Activated CD8-positive, alpha-beta memory T cell treated with anti-CD3 and anti-CD28 coated beads, Interleukin-2, amount 50 U/mL, for 4 hours (primary cell): ENCODE data around the gene ZNF628.
A peak's percentile ranks its signal among the peaks of the same experiment; 100 is the strongest.

Experiments used
- DNase-seq: peaks from one replicate; pipeline ENCODE4 v3.0.0-alpha.2; 2020

ZNF628 gene

DNA sequence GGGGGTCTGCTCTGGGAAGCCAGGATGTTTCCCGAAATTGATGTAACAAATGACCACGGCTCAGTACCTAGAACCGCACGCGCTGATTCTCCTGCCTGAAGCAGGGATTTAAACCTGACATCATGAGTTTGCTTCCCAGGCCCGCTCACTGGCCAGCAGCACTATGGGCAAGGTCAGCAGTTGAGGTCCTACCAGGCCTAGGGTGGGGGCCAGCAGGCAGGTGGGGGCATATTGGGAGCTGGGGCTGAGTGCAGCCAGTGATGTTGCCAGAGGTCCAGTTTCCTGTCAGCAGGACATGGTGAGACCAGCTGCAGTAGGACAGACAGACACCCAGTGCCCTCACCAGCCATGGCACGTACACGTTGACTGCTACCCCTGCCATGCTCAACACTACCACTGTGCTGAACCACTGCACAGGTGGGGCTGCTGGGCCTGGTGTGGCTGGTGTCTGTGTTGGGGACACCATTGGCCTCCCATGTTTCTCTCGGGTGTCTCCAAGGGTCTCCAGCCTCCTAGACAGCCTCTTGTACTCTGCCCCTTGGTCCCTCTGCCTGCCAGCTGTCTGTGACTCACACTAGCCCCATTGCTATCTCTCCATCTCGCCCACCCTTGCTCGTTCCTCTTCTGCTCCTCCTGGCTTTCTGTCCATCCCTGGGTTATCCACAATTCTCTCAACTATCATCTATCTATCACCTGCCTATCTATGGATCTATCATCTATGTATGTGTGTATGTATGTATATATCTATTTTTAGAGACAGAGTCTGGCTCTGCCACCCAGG, 10.8 kb upstream of the ZNF628 start:
- DNase-seq = no peak

DNA sequence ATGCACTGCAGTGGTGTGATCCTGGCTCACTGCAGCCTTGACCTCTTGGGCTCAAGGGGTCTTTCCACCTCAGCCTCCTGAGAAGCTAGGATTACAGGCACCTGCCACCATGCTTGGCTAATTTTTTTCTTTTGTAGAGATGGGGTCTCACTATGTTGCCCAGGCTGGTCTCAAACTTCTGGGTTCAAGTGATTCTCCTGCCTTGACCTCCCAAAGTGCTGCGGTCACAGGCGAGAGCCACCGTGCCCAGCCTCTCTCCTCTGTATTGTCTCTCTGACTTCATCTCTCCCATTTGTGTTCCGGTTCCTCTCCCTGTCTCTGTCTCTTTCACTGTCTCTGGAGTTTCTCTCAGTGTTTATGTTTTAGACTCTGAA, 10.2 kb upstream of the ZNF628 start:
- DNase-seq = no peak

DNA sequence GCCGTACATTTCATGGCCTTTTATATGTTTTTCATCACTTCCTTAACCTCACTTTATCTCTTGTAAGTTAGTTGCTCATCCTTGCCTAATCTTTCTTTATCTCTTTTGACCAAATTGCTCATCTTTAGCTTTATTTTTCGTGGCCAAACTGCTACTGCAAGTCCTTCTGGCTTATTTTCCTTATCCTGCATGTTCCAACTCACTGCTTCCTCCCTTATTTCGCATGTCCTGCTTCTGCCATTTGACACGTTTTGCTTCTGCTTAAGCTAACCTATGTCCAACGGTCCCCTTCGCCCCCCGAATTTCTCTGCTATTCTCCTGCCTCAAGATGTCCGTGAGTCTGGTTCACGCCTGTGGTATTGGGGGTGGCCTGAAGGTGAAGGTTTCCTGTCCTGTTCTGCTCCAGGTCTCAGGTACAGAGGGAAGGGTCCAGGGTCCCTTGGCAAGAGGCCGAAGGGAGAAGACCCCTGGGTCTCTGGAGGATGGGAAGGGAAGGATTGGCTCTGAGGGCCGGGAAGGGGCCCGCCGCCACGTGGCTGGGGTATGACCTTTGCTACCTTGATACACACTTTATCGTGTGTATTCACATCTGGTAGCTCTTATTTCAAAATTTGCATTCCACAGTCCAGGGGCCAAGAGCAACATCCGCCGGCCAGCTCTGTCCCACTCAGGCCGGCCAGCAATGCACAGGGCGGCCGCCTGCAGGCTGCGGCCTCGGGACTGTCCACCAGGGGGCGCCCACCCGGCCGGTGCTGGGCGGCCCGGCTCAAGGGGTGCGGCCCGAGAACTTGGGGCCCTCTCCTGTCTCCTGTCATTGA, 9.0 kb upstream of the ZNF628 start:
- peak; percentile 71 for DNase-seq

DNA sequence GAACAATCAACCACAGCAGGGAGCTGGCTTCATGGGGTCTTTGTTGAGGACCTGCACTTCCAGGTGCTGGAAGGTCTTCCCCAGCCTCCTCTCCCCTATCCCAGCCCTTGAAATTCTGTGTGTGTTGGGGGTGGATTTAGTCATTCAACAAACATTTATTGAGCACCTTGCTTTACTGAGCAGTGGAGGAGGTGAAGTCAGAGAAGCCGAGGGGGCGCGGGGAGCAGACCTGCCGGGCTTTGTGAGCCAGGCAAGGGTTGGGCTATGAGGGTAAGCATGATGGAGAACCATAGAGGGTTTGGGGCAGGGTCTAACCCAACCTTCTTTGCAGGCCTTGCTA, 8.4 kb upstream of the ZNF628 start:
- no peak for DNase-seq

DNA sequence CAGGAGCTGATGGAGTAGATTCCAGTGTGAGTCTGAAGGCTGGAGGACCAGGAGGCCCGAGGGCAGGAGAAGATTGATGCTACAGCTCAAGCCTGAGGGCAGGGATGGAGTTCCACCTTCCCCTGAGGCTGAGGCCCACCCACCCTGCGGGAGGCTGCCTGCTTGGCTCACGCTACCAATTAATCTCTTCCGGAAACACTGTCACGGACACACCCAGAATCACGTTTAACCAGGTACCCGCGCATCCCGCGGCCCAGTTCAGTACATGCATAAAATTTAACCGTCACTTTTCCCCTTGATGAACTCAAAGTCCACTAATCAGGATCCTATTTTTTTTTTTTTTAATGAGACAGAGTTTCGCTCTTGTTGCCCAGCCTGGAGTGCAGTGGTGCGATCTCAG, 5.2 kb upstream of the ZNF628 start:
- DNase-seq = no peak

DNA sequence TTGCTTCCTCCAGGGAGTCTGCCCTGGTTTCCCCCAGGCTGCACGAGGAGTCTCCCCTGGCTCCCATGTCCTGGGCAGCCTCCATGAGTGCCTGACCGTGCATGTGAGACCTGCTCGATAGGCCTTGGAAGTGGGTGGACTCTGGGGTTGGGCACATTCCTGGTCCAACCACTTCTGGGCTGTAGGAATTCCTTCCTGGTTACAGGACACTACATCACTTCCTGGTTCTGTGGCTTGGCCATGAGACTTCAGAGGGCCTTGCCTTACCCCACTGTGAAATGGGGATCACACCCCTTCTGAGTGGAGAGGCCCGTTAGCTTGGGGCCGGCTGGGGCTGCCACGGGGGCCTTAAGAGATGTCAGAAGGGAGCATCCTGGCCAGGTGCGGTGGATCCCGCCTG, 4.0 kb upstream of the ZNF628 start:
- no peak for DNase-seq

DNA sequence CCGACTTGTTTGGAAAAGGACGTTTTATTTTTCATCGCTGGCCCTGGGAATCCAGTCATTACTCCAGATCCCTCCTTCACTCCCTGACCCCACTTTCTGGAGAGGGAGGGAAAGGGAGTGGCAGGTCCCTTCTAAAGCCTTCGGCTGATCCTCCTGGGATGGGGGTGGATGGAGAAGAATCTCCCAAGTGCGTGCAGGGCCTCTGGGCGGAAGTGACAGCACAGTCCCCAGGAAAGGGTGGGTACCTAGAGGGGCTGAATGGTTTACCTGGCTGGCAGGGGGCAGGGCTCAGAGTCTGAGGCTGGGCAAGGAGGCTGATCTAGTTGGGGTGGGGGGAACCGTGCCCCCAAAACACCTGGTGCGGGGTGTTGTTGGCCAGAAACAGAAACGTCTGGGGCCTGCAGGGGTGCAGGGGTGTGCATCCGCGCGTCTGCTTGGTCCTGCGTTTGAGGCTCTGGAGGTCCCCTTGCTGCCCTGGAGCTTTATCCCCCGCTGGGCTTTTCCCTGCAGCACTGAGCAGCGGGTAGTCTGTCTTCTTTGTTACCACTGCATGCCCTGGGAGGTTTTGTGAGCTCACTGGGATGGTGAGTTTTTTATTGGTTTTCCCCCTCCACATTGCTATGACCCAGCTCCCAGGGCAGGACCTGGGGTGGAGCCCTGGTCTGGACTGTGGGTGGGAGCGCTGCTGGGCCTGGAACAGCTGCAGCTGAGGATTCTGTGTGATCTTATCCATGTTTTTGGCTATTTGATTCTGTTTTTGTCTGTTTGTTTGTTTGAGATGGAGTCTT, 3.0 kb upstream of the ZNF628 start:
- no peak for DNase-seq

DNA sequence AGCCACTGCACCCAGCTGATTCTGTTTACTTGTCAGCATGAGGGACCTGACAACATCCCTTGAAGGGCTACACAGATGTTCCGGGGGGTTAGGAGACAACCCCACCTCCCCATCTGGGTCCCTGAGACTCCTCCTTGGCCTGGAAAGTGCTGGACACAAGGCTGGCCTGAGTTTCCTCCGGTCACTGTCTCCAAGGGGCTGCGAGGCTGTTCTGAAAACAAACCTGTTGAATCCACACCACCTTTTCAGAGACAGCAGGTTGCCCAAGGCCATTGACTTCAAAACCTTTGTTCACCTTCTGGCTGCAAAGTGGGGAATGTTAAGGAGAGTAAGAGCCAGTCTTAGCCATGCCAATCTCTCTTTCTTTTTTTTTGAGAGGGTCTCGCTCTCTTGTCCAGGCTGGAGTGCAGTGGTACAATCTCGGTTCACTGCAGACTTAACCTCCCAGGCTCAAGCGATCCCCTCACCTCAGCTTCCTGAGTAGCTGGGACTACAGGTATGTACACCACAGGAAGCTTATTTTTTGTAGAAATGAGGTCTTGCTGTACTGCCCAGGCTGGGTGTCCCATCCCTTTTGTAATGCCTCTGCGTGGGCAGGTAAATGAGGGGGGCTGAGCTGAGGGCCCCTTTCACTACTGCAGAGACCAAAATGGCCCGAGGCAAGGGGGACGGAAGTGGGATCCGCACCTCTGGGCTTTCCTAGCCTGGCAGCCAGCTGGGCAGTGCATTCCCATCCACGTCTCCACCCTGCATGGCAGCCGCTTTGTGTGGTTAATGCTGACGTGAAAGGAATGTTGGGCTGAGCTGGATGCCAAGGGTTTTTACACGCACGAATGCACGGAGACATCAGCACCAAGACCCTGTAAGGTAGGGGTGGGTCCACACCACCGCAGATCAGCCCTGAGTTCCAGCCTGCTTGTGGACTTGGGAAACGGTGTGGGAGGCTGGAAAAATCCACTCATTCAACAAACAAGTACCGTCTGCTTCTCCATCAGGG, 1.9 kb upstream of the ZNF628 start:
- DNase-seq = no peak

DNA sequence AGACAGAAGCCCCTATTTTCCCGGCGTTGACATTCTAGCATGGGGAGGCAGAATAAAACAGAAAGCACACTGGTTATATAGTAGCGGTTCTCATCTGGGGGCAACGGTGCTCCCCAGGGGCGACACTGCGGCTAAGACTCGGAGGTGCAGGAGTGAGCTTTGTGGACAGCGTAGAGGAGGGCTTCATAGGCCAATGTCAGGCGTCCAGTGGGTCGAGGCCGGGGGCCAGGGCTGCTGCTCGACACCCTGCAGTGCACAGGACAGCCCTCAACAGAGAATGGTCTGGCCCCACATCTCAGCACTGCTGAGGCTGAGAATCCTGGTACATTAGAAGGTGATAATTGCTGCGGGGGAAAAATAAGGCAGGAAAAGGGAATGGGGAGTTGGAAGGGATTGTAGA, 1.5 kb downstream of the ZNF628 start:
- DNase-seq = no peak

DNA sequence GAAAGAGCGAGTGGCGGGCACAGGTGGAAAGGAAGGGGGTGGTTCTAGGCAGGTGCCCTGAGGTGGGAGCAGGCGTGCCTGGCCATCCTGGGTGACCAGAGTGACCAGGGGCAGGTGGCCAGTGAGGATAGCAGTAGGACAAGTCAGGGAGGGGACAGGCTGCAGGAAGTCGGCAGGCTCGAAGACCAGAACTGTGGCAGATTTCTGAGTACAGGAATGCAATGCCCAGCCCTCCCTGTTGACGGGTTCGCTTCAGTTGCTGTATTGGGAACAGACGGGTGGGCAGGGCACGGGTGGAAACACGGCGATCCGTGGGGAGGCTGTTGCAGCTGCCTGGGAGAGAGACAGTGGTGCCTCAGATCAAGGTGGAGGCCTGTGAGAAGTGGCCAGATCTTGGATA, 1.9 kb downstream of the ZNF628 start:
- DNase-seq = no peak

DNA sequence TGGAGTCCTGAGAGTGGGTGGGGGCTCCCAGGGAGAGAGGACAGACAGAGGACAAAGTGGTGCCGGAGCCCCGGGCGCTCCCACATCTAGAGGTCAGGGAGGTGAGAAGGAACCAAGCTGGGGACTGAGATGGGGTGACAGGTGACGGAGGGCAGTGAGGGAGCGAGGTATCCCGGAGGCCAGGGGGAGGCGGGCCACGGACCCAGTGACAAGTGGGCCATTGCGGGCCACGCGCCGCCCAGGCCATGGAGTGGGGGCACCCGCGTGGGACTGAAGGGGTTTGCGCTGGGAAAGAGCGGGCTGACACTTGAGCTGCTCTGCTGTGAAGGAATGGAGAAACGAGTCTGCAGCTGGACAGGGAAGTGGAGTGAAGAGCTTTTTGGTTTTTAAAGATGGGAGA, 2.6 kb downstream of the ZNF628 start:
- no peak for DNase-seq

DNA sequence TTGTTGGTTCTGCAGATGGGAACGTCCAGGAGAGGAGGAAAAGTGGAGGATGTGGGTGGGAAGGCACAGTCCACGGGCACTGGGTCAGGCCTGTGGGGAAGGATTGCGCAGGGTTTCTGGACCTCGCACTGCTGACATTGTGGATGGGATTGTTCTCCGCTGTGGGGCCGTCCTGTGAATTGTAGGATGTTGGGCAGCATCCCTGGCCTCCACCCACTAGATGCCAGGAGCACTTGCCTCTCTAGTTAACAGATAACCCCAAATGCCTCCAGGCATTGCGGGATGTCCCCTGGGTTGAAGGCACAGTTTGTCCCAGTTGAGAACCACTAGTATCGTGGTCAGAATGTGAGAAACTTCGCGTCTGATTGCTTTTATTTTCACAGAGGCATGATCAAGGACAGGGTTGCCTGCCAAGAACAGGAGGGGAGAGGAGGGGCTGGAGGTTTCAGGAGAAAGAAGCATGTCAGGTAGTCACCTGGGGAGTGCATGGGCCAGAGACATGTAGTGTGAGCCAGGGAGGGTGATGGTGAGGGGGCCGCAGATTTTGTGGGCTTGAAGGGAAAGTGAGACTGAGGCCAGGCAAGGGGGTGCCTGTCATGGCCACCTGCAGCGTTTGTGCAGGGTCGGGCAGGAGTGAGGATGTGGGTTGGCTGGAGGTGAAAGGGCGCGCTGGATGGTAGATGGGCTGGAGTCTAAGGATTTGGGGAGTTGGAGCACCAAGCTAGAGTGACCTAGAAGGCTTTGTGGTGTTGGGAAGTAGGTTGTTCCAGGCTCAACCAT, 3.2 kb downstream of the ZNF628 start:
- DNase-seq = no peak

DNA sequence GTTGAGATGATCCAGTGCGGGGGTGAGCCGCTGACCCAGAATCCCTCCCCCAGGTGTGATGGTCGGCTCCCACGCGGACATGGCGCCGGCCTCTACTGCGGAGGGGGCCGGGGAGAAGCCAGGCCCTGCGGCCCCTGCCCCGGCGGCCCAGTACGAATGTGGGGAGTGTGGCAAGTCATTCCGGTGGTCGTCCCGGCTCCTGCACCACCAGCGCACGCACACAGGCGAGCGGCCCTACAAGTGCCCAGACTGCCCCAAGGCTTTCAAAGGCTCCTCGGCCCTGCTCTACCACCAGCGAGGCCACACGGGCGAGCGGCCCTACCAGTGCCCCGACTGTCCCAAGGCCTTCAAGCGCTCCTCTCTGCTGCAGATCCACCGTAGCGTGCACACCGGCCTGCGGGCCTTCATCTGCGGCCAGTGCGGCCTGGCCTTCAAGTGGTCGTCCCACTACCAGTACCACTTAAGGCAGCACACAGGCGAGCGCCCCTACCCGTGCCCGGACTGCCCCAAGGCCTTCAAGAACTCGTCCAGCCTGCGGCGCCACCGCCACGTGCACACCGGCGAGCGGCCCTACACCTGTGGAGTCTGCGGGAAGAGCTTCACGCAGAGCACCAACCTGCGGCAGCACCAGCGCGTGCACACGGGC, 4.9 kb downstream of the ZNF628 start:
- no peak for DNase-seq

DNA sequence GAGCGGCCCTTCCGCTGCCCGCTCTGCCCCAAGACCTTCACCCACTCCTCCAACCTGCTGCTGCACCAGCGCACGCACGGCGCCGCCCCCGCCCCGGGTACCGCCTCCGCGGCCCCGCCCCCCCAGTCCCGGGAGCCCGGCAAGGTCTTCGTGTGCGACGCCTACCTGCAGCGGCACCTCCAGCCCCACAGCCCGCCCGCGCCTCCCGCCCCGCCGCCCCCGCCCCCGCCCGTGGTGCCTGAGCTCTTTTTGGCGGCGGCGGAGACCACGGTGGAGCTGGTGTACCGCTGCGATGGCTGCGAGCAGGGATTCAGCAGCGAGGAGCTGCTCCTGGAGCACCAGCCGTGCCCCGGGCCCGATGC, 5.4 kb downstream of the ZNF628 start:
- DNase-seq = no peak

DNA sequence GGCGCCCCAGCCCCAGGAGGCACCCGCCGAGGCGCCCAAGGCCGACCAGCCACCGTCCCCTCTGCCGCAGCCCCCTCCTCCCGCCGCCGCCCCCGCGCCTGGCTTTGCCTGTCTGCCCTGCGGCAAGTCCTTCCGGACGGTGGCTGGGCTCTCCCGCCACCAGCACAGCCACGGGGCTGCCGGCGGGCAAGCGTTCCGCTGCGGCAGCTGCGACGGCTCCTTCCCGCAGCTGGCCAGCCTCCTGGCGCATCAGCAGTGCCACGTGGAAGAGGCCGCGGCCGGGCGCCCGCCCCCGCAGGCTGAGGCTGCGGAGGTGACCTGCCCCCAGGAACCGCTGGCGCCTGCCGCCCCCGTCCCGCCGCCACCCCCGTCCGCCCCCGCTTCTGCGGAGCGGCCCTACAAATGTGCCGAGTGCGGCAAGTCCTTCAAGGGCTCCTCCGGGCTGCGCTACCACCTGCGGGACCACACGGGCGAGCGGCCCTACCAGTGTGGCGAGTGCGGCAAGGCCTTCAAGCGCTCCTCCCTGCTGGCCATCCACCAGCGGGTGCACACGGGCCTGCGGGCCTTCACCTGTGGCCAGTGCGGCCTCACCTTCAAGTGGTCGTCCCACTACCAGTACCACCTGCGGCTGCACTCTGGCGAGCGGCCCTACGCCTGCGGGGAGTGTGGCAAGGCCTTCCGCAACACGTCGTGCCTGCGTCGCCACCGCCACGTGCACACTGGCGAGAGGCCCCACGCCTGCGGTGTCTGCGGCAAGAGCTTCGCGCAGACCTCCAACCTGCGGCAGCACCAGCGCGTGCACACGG, 5.9 kb downstream of the ZNF628 start:
- DNase-seq = no peak

DNA sequence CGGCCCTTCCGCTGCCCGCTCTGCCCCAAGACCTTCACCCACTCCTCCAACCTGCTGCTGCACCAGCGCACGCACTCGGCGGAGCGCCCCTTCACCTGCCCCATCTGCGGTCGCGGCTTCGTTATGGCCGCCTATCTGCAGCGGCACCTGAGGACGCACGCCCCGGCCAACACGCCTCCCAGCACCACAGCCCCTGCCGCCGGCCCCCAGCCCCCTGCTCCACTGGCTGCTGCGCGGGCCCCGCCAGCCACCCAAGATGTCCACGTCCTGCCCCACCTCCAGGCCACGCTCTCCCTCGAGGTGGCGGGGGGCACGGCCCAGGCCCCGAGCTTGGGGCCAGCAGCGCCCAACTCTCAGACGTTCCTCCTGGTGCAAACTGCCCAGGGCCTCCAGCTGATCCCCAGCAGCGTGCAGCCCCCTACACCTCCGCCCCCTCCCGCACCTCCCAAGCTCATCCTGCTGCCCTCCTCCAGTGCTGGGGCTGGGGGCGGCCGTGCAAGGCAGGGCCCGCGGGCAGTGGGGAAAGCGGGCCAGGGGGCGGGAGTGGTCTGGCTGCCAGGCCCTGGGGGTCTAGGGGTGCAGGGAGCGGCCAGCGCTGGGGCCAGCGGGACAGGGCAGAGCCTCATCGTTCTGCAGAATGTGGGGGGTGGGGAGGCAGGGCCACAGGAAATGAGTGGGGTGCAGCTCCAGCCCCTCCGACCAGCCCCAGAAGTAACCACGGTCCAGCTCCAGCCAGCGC, 6.7 kb downstream of the ZNF628 start:
- no peak for DNase-seq

DNA sequence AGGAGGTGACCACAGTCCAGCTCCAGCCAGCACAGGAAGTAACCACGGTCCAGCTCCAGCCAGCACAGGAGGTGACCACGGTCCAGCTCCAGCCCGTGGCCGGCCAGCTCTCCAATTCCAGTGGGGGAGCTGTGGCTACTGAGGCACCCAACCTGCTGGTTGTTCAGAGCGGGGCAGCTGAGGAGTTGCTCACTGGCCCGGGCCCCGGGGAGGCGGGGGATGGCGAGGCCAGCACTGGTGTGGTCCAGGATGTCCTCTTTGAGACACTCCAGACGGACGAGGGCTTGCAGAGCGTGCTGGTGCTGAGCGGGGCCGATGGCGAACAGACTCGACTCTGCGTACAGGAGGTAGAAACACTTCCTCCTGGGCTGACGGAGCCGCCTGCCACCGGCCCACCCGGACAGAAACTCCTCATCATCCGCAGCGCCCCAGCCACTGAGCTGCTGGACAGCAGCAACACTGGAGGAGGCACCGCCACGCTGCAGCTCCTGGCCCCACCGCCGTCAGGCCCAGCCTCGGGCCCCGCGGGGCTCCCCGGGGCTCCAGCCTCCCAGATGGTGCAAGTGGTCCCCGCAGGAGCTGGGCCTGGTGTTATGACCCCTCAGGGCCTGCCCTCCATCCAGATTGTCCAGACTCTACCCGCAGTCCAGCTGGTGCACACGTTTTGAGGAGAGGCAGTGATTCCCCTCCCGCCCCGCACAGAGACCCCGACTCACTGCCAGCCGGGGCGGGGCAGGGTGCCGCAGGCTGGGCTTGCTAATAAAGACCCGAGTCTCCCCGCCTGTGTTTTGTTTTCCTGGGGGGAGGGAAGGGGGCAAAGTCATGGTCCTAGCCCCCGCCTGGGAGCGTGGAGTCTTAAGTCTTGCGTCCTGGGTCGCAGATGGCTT, 7.5 kb downstream of the ZNF628 start:
- no peak for DNase-seq

DNA sequence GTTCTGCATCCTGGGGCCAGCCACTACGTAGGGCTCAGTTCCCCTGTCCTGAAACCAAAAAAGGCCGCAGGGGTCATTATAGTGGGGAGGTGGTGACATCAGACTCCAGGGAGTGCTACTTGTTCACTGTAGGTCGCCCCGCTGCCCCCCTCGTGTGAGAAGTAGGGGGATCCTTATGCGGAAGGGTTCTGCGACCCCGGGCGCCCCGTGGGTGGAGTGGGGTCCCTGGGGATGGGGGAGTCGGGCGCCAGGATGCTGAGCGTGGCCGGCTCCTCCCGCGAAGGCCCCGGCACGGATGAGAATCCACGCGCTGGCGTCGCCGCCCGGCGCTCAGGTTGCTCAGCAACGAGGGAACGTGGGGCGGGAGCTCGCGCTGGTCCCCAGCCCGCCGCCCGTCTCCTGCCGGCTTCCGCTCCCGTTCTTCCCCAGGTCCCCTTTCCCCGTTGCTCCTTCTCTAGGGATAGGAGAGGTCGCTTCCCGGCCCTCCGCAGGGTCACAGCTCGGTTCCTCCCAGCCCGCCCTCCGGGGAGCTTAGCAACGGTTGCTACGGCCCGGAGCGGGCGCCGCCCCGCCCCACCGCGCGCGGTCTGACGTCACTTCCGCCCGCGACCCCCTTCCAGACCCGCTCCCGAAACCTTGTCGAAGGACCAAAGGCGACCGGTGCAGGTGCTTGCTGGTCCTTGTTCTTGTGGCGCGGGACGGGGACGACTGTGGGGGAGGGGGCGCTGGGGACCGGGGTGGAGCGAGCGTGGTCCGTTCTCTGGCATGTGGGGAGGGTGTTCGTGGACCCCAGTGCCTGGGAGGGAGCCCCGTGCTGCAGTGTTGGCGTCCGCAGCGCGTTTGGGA, 8.4 kb downstream of the ZNF628 start, which contains the start of gene NAT14:
Gene NAT14, plus strand, starts transcription at position 596 of the 846 bp plus-strand sequence. CDS start 521 bp downstream, outside the sequence.
- peak; percentile 65 for DNase-seq
